ENCODE measurements around the gene MRPS18A. TPM values are rescaled to one million over a fixed set of nuclear protein-coding genes. Genes with fewer than 3 reads are reported as not detected.
A peak's percentile ranks its signal among the peaks of the same experiment; 100 is the strongest.

The MRPS18A gene
- total and polyA plus RNA-seq, 2 donors from 2014 or later: 36.4 to 103 TPM

GRCh38 chr6:43687079-43687436, 533 bp downstream of the MRPS18A start:
- Histone ChIP-seq H3K27me3 (ENCODE audit: control insufficient read depth, insufficient read depth, low read length) (no peaks in the 10 kb centered on the region), H3K4me3 (ENCODE audit: low read length in 3 of 3) (peak overlapping the region; percentile 81 to 92 (median 91)), H3K36me3 (ENCODE audit: control insufficient read depth in 2 of 3, insufficient read depth in 3 of 3, low read length in 3 of 3) (no peaks in the 10 kb centered on the region), H3K9ac (ENCODE audit: low read length in 3 of 3) (peak overlapping the region; percentile 65 to 86 (median 83)), H3K27ac (ENCODE audit: low read depth in 2 of 2, low read length in 2 of 2) (no peak overlapping the region), H3K9me3 (ENCODE audit: control insufficient read depth in 2 of 3, insufficient read depth in 1 of 3, low read length in 3 of 3) (no peaks in the 10 kb centered on the region), H3K4me1 (ENCODE audit: control insufficient read depth in 2 of 3, insufficient read depth in 2 of 3, low read depth in 1 of 3, low read length in 3 of 3) (peaks cover 4 to 10% (median 4%) of the 10 kb centered on the region in 3 donors)
- intact Hi-C loops (cut with DNase I): no loop called here
- TF ChIP-seq, protein P1, sequence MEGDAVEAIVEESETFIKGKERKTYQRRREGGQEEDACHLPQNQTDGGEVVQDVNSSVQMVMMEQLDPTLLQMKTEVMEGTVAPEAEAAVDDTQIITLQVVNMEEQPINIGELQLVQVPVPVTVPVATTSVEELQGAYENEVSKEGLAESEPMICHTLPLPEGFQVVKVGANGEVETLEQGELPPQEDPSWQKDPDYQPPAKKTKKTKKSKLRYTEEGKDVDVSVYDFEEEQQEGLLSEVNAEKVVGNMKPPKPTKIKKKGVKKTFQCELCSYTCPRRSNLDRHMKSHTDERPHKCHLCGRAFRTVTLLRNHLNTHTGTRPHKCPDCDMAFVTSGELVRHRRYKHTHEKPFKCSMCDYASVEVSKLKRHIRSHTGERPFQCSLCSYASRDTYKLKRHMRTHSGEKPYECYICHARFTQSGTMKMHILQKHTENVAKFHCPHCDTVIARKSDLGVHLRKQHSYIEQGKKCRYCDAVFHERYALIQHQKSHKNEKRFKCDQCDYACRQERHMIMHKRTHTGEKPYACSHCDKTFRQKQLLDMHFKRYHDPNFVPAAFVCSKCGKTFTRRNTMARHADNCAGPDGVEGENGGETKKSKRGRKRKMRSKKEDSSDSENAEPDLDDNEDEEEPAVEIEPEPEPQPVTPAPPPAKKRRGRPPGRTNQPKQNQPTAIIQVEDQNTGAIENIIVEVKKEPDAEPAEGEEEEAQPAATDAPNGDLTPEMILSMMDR (IDR thresholded peaks at IDR 0.05; ENCODE audit: borderline replicate concordance, extremely low read depth, insufficient read depth): no peak
- no peak for FAIRE-seq
- DNase-seq: no peak

DNA sequence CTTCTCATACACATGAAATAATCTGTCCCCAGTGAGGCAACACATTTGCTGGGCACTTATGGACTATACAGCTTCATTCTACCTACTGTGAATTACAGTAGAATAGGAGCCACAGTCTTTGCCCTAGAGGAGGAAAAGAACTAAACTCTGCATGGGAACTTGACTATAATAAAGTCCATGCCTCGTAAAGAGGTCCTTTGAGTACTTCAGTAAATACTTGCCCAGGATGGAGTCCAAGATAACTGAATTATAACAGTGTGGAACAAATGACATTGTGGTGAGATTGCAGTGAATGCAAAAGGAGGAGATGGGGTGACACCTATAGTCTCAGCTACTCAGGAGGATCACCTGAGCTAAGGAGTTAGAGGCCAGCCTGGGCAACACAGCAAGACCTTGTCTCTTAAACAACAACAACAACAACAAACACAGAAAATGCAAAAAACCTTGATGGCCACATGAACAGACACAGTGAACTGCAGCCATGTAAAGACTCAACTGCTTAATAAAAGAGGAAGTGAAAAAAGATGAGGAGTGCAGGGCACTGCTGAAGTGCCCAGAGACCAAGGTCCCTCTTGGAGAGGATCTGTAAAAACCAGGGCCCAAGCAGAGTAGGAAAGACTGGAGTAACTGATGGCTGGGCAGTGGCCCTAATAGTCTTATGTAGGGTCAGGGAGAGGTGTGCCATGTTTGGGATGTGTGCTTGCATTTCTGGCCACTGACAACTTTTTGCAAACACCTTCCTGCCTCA, 3.7 kb downstream of the MRPS18A start:
- no peaks in the 10 kb centered on the region for H3K27me3 ChIP-seq (ENCODE audit: control insufficient read depth, insufficient read depth, low read length)
- intact Hi-C loops (cut with DNase I): no loop called here
- H3K9ac ChIP-seq (ENCODE audit: low read length in 3 of 3): no peak overlapping the region
- H3K9me3 ChIP-seq (ENCODE audit: control insufficient read depth in 2 of 3, insufficient read depth in 1 of 3, low read length in 3 of 3): no peaks in the 10 kb centered on the region
- TF ChIP-seq, protein P1 (IDR thresholded peaks at IDR 0.05; ENCODE audit: borderline replicate concordance, extremely low read depth, insufficient read depth): no peak
- peaks cover 4 to 10% (median 4%) of the 10 kb centered on the region in 3 donors for H3K4me1 ChIP-seq (ENCODE audit: control insufficient read depth in 2 of 3, insufficient read depth in 2 of 3, low read depth in 1 of 3, low read length in 3 of 3)
- FAIRE-seq: no peak
- H3K36me3 ChIP-seq (ENCODE audit: control insufficient read depth in 2 of 3, insufficient read depth in 3 of 3, low read length in 3 of 3): peaks cover 2 to 17% (median 6%) of the 10 kb centered on the region in 3 donors
- no peak overlapping the region for H3K27ac ChIP-seq (ENCODE audit: low read depth in 2 of 2, low read length in 2 of 2)
- H3K4me3 ChIP-seq (ENCODE audit: low read length in 3 of 3): no peak overlapping the region
- no peak for DNase-seq

DNA sequence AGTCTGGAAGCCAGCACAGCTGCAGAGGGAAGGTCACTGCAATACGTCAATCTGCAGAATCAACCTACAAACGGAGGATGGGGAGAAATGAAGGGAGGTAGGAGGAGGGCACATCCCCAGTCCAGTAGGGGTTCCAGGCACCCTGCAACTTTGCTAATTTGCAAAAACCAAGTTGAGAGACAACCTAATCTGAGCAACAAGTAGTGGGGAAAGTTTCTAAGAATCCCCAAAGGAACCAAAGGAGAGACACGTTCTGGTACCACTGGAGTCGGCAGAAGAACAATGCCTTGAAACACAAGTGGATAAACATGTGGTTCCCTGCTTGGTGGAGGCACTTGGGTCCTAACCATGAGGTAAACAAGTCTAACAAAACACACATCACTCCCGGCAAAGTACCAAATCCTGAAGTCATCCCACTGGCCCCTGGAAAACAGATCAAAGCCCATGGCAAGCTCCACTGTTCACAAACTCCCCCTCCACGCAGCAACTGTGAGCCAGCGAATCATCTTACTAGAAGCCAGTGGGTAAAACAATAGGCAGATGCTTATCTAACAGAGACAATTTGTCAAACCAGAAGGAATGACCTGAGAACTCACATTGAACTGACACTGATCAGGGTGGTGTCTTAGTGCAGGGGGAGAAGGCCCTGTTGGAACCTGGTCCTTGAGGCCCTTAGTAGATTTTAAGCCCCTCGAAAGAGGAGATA, 4.7 kb downstream of the MRPS18A start:
- TF ChIP-seq, protein P1 (IDR thresholded peaks at IDR 0.05; ENCODE audit: borderline replicate concordance, extremely low read depth, insufficient read depth): no peak
- intact Hi-C loops (cut with DNase I): no loop called here
- Histone ChIP-seq H3K27ac (ENCODE audit: low read depth in 2 of 2, low read length in 2 of 2) (no peak overlapping the region), H3K9ac (ENCODE audit: low read length in 3 of 3) (no peak overlapping the region), H3K9me3 (ENCODE audit: control insufficient read depth in 2 of 3, insufficient read depth in 1 of 3, low read length in 3 of 3) (no peaks in the 10 kb centered on the region), H3K36me3 (ENCODE audit: control insufficient read depth in 2 of 3, insufficient read depth in 3 of 3, low read length in 3 of 3) (peaks cover 2 to 28% (median 8%) of the 10 kb centered on the region in 3 donors), H3K4me1 (ENCODE audit: control insufficient read depth in 2 of 3, insufficient read depth in 2 of 3, low read depth in 1 of 3, low read length in 3 of 3) (peaks cover 0 to 6% (median 4%) of the 10 kb centered on the region in 3 donors), H3K27me3 (ENCODE audit: control insufficient read depth, insufficient read depth, low read length) (no peaks in the 10 kb centered on the region), H3K4me3 (ENCODE audit: low read length in 3 of 3) (no peak overlapping the region)
- DNase-seq (no peak), FAIRE-seq (no peak)

Measured in kidney (tissue), 14 donors.